ENCODE measurements around the gene MYPOP.

Gene MYPOP

DNA sequence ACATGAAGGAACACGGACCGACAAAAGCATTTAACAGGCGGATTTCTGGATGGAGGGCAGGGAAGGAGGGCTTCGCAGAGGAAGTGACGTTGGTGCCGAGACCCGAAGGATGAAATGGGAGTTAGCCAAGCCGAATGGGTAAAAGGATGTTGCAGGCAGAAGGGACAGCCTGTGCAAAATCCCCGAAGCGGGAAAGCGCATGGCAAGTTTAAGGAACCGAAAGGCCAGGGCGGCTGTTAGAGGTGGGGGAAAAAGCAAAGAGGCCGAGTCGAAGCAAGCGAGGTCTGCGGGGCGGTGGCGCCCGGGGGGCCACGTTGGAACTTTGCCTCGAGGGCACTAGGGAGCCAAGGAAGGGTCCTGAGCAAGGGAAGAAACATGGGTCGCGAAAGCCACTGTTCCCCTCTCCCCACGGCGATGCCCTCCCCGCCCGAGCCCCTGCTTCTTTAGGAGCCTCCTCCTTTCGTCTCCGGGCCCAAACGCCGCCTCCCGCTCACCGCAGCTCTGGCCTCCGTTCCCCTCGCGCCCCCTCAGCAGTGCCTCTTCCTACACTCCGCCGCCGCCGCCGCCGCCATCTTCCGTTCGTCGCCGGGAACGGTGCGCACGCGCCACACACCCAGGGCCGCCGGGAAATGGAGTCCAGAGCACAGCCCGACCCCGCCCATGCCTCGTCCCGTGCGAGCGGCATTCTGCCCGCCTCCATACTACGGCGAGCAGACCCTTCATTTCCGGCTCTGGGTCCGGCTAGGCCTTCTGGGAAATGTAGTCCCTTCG lies 39.7 kb downstream of the MYPOP start, which contains the start of gene SYMPK:
Gene SYMPK, minus strand, starts transcription at position 584 of the 771 bp plus-strand sequence. CDS start 8,652 bp downstream, outside the sequence.
- DNase-seq = peak; percentile 98 to 99

DNA sequence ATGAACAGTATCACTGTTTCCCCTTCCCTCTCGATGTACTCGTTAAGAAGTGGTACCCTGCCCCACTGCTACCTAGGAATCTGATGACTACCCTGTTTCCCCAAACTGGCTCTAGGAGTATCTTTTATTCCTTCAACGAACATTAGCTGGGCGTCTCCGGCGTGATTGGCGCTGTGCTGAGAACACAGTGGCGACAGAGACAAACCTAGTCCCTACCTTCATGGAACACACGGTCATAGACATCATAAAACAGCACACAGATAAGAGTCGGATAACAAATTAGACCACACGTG lies 40.2 kb downstream of the MYPOP start:
- DNase-seq = no peak

DNA sequence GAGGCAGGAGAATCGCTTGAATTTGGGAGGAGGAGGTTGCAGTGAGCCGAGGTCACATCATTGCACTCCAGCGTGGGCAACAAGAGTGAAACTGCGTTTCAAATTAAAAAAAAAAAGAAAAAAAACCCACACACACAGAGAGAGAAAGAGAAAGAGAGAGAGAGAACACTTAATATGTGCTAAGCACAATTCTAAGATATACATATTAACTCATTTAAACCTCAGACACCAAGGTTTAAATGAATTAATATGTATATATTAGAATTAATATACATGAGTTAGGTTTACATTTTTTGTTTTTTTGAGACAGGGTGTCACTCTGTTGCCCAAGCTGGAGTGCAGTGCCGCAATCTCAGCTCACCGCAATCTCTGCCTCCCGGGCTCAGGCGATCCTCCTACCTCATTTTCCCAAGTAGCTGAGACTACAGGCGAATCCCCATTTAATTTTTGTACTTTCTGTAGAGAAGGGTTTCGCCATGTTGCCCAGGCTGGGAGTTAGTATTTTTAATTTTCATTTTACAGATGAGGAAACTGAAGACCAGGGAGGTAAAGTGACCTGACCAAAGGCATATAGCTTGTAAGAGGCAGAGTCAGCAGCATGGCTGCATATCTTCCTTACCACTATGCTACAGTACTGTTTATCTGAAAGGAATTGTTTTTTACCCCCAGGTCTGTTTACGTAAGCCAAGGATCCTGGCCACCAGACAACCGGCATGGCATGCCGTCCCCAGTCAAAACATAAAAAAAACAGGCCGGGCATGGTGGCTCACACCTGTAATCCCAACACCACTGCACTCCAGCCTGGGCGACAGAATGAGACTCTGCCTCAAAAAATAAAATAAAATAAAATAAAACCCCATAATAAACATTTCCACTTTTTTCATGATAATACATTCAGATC lies 41.8 kb downstream of the MYPOP start:
- DNase-seq = no peak

DNA sequence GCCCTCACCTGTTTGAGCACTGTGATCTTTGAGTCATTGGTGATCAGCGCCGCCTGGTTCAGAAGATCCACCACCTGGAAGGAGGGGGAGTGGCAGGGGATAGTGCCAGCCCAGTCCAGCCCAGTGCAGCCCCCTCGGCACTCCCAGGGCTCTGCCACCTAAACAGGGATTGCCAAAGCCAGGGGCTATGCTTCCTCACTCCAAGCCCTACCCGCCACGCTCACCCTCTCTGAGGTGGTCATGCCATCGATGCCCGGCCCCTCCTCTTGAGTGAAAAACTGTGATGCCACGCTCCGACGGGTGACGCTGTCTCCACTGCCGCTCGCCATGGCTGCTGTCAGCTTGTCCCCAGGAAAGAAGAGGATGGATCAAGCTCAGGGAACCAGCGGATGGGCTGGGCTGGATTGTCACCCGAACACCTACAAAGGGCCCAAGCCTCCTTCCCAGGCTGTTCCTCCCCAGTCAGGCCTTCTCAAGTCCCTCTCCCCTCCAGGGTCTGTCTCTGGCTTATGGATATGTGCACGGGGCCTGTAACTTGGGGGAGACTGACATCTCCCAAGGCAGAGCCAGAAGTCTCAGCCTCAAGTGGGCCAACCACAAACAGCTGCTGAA lies 48.1 kb downstream of the MYPOP start:
- no peak for DNase-seq

DNA sequence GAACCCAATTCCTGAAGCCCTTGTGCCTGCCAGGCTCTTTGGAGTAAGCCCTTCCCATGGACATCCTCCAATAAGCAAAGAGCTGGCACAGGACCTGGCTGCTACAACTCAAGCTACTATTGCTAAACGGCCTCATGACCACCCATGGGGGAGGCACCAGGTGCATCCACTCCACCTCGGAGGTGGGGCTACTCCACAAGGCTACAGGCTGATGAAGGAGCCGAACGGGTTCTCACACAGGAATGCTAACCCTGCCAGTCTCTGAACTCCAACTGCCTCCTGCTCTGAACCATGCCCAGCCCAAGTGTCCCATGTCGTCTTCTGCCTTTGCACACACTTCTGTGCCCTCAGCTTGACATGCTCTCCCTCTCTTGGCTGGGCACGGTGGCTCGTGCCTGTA lies 49.4 kb downstream of the MYPOP start:
- DNase-seq = no peak

DNA sequence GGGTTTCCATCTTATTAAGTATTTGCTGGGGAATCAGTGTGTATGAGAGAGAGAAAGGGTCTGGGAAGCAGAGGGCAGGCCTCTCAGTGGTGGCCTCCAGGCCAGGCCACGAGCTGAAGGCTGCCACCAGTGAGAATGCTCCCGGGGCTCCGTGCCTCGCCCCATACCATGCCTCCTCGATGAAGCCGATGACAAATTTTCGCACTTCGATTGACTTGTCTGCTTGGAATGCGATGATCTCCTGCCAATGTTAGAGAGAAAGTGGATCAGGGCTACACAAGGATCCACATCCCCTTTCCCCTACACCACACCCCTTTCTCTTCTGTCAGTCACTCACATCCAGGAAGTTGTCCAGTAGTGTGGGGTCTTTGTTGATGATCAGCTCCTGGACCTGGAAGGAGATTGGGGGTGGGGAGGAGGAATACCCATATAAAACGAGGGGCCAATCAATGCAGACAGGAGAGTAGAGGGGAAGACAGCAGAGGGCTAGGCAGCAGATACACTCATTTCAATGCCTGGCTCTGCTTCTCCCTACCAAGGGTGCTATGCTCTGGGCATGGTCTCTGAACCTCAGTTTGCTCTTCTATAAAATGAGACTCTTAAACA lies 50.2 kb downstream of the MYPOP start:
- DNase-seq = no peak

DNA sequence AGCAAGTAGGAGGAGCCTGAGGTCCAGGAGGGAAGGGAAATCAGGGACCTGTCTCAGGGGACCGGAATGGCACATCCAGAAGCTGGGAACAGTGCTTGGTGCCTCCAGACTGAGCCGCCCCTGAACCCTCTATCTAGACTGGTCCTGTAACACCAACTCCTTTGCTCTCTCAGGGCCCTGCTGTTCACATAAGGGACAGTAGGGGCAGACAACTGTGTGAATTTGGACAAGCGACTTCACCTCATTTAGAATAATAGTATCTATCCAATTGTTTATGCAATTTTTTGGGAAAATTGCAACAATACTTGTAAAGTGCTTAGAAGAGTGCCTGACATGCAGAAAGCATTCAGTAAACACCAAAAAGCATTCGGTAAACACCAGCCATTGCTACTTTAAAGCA lies 53.5 kb downstream of the MYPOP start:
- no peak for DNase-seq

DNA sequence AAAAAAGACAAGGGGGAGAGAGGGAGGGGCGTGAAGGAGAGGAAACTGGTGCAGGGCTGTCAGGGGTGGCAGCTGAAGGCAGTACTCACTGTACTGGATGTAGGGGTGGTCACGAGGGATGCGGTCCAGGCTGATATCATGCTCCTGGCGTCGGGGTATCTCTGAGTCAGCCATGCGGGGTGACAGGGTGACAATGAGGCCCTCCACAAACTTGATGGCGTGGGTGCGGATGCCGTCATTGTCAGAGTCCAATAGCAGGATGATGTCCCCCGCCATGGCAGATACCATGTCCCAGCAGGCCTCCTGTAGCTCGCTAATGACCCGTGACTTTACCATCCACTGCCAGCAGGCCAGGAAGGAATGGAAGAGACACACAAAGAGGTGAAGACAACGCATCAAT lies 54.8 kb downstream of the MYPOP start:
- DNase-seq = no peak

DNA sequence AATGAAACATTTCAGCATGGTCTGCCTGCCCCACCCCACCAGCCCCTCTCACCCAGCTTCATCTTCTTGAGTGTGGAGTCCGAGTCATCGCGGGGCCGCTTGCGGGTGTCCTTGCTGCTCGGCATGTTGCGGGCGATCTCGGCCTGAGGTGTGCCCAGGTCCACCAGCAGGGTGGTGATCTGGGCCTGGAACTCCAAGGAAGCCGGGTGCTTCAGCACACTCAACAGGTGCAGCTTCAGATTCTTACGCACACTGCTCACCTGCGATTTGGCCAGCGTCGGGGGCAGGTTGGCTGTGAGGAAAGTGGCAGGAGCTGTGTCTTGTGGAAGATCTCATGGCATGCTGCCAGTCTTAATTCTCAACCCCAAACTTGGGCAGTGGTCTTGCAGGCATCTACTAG lies 60.2 kb downstream of the MYPOP start:
- DNase-seq = no peak

All from NCI-H446 (cell line).